ENCODE results near the gene TUT7.

DNA sequence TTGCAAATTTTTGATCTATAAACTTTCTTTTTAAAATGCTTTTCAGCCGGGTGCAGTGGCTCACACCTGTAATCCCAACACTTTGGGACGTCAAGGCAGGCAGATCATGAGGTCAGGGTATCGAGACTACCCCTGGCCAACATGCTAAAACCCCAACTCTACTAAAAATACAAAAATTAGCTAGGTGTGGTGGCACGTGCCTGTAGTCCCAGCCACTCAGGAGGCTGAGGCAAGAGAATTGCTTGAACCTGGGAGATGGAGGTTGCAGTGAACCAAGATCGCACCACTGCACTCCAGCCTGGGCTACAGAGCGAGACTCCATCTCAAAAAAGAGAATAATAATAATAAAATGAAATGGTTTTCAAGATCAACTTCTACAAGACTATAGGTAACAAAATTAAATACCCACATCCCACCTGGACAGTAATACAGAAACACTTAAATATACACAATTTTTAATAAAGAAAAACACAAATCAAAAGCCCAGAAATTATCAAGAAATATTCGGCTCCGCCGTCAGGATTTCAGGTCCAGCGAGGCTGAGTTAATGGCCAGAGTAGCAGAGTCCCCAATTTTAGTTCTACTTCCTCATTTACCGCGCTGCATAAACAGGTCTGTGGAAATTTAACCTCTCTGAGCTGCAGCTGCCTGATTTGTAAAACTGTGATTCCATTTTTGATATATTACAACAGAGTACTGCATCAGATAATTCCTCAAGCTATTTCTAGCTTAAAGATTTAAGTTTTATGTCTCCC lies 4.0 kb downstream of the TUT7 start:
- no peak for TF ChIP-seq ZNF274 (IDR thresholded peaks at IDR 0.05; ENCODE audit: low read depth, low read length)
- no peak for TF ChIP-seq SUZ12 (IDR thresholded peaks at IDR 0.05; ENCODE audit: extremely low read depth, insufficient read depth, insufficient read length)
